T1000 (cell line): ENCODE results near the gene OAF.

ENCODE experiments used
- DNase-seq: peaks from one replicate; lab custom pipeline; 2025; ENCODE audit warnings: mixed read lengths; lab: John Stamatoyannopoulos, UW

The OAF gene

GRCh38 chr11:120205596-120206161, 5.2 kb upstream of the OAF start:
- no peak for DNase-seq

GRCh38 chr11:120207512-120207911, 3.3 kb upstream of the OAF start:
- no peak for DNase-seq

GRCh38 chr11:120208001-120208441, 2.8 kb upstream of the OAF start:
- DNase-seq, result no peak

- DNase-seq, result no peak
These were observed 2.1 kb upstream of the OAF start for GRCh38 chr11:120208777-120209176.

- DNase-seq, result no peak
These were observed 846 bp upstream of the OAF start for GRCh38 chr11:120209746-120210625.

GRCh38 chr11:120211522-120212258, 858 bp downstream of the OAF start:
- DNase-seq, result no peak

GRCh38 chr11:120212259-120212878, 1.5 kb downstream of the OAF start:
- DNase-seq, result no peak

GRCh38 chr11:120212926-120213325, 2.1 kb downstream of the OAF start:
- DNase-seq, result no peak

- DNase-seq, result no peak
These were observed 3.7 kb downstream of the OAF start for GRCh38 chr11:120214581-120214980.

GRCh38 chr11:120215634-120216033, 4.8 kb downstream of the OAF start:
- DNase-seq, result no peak

- DNase-seq, result no peak
These were observed 5.7 kb downstream of the OAF start for GRCh38 chr11:120216426-120217102.

- DNase-seq, result no peak
These were observed 6.7 kb downstream of the OAF start for GRCh38 chr11:120217526-120217925.

- DNase-seq, result no peak
These were observed 7.3 kb downstream of the OAF start for GRCh38 chr11:120217941-120218694.

GRCh38 chr11:120218695-120219033, 7.8 kb downstream of the OAF start:
- DNase-seq, result no peak

- no peak for DNase-seq
These were observed 8.6 kb downstream of the OAF start for GRCh38 chr11:120219232-120219937.

GRCh38 chr11:120219938-120220746, 9.3 kb downstream of the OAF start:
- DNase-seq, result no peak

GRCh38 chr11:120220747-120221037, 9.9 kb downstream of the OAF start:
- DNase-seq, result no peak

GRCh38 chr11:120221115-120221752, 10.4 kb downstream of the OAF start:
- DNase-seq, result no peak

GRCh38 chr11:120222916-120223315, 12.1 kb downstream of the OAF start:
- no peak for DNase-seq
